Neutrophil (primary cell): ENCODE data around the gene FCN1.

ENCODE experiments used
- H3K27ac ChIP-seq: fragments of 200-600 bp; sonication (generic); 2 replicates; pipeline ENCODE4 v1.5.1; 2016; ENCODE audit warnings: mild to moderate bottlenecking, moderate library complexity
- H3K27me3 ChIP-seq: fragments of 200-600 bp; sonication (generic); 2 replicates; pipeline ENCODE4 v1.6.0; 2016; ENCODE audit warnings: mild to moderate bottlenecking
- H3K36me3 ChIP-seq: fragments of 200-600 bp; sonication (generic); 2 replicates; pipeline ENCODE4 v1.5.1; 2017
- H3K4me1 ChIP-seq, 2 experiments: fragments of 200-600 bp in 1 of 2; sonication (generic) in 1 of 2; 1 replicate in 1 of 2; 2 replicates in 1 of 2; pipeline versions ENCODE4 v1.5.1 to v1.6.1; 2013 to 2016; ENCODE audit warnings: low read depth in 1 of 2, low read length in 1 of 2, mild to moderate bottlenecking in 1 of 2, moderate library complexity in 1 of 2; ENCODE audit not compliant: control insufficient read depth in 1 of 2, insufficient read depth in 1 of 2
- H3K4me3 ChIP-seq, 2 experiments: fragments of 200-600 bp in 1 of 2; sonication (generic) in 1 of 2; 1 replicate in 1 of 2; 2 replicates in 1 of 2; pipeline ENCODE4 v1.5.1; 2013 to 2016; ENCODE audit warnings: low read depth in 1 of 2, low read length in 1 of 2, mild to moderate bottlenecking in 1 of 2, moderate library complexity in 1 of 2
- H3K9me3 ChIP-seq: fragments of 200-600 bp; sonication (generic); 2 replicates; pipeline ENCODE4 v1.5.1; 2016
- TF ChIP-seq, protein P1 (sequence below): fragments of 200-600 bp; sonication (generic); IDR thresholded peaks from 2 replicates; pipeline ENCODE4 v1.5.1; 2016; ENCODE audit warnings: antibody characterized with exemption

FCN1 gene

DNA sequence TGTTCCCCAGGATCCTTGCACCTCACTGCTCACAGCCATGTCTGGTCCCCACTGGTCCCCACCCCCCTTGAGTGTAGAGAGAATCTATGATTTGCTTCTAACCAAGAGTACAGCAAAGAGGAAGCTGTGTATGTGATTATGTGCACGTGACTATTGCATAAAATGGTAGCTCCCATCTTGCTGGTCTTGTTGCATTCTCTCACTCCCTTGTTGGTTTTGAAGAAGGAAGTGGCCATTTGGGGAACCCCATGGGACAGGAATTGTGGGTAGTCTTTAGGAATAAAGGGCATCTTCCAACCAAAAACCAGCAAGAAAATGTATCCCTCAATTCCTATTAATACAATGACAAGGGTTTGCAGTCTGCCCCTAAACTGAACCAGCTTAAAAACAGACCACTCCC, 42.3 kb downstream of the FCN1 start:
- Histone ChIP-seq H3K36me3 (no peaks in the 10 kb centered on the region), H3K9me3 (no peaks in the 10 kb centered on the region), H3K4me1 (peaks cover 6% of the 10 kb centered on the region in 2 experiments), H3K27me3 (peaks cover 14% of the 10 kb centered on the region), H3K4me3 (no peak overlapping the region), H3K27ac (no peak overlapping the region)
- TF ChIP-seq, protein P1, sequence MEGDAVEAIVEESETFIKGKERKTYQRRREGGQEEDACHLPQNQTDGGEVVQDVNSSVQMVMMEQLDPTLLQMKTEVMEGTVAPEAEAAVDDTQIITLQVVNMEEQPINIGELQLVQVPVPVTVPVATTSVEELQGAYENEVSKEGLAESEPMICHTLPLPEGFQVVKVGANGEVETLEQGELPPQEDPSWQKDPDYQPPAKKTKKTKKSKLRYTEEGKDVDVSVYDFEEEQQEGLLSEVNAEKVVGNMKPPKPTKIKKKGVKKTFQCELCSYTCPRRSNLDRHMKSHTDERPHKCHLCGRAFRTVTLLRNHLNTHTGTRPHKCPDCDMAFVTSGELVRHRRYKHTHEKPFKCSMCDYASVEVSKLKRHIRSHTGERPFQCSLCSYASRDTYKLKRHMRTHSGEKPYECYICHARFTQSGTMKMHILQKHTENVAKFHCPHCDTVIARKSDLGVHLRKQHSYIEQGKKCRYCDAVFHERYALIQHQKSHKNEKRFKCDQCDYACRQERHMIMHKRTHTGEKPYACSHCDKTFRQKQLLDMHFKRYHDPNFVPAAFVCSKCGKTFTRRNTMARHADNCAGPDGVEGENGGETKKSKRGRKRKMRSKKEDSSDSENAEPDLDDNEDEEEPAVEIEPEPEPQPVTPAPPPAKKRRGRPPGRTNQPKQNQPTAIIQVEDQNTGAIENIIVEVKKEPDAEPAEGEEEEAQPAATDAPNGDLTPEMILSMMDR = no peak

DNA sequence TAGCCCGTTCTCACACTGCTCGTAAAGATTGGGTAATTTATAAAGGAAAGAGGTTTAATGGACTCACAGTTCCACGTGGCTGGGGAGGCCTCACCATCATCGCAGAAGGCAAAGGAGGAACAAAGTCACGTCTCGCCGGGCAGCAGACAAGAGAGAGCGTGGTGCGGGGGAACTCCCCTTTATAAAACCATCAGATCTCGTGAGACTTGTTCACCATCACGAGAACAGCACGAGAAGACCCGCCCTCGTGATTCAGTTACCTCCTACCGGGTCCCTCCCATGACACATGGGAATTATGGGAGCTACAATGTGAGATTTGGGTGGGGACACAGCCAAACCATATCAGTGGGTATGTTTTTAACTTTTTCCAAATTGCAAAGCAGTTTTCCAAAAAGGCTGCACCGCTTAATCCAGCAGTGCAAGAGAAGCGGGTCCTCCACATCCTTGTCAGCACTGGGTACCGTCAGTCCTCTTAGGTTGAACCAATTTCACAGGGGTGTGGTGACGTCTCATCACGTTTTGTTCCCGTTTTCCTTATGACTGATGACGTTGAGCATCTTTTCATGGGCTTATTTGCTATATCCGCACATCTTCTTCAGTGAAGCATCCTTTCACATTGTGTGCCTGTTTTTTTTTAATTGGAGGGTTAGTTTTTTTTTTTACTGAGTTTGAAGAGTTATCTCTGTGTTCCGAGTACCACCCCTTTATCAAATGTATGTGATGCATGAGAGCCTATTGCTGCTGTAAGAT, 45.1 kb downstream of the FCN1 start:
- no peaks in the 10 kb centered on the region for H3K36me3 ChIP-seq
- H3K27ac ChIP-seq = no peak overlapping the region
- no peak overlapping the region for H3K4me3 ChIP-seq
- peaks cover 6% of the 10 kb centered on the region in 2 experiments for H3K4me1 ChIP-seq
- no peaks in the 10 kb centered on the region for H3K9me3 ChIP-seq
- TF ChIP-seq, protein P1 = no peak
- peaks cover 14% of the 10 kb centered on the region for H3K27me3 ChIP-seq

DNA sequence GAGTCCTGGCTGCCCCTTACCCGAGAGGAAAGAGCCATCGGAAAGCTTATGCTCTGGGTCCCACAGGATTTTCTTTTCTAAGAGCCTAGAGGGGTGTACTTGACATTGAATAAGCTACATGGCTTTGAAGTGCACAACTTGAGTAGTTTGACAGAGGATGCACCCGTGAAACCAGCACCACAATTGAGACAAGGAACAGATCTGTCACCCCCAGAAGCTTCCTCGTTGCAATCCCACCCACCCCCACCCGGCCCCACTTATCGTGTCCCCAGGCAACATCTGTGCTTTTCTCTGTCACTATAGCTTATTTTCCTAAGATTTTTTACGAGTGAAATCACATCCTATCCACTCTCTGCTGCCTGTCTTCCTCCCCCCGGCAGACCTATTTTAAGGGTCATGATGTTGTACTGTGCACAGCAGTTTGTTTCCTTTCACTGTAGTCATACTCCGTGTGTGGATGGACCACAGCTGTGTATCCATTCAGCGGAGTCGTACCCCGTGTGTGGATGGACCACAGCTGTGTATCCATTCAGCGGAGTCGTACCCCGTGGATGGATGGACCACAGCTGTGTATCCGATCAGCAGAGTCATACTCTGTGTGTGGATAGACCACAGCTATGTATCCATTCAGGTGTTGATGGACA, 45.9 kb downstream of the FCN1 start:
- H3K36me3 ChIP-seq = no peaks in the 10 kb centered on the region
- H3K27me3 ChIP-seq = peaks cover 14% of the 10 kb centered on the region
- H3K4me1 ChIP-seq = peaks cover 6% of the 10 kb centered on the region in 2 experiments
- no peak overlapping the region for H3K4me3 ChIP-seq
- TF ChIP-seq, protein P1 = no peak
- H3K27ac ChIP-seq = no peak overlapping the region
- H3K9me3 ChIP-seq = no peaks in the 10 kb centered on the region

DNA sequence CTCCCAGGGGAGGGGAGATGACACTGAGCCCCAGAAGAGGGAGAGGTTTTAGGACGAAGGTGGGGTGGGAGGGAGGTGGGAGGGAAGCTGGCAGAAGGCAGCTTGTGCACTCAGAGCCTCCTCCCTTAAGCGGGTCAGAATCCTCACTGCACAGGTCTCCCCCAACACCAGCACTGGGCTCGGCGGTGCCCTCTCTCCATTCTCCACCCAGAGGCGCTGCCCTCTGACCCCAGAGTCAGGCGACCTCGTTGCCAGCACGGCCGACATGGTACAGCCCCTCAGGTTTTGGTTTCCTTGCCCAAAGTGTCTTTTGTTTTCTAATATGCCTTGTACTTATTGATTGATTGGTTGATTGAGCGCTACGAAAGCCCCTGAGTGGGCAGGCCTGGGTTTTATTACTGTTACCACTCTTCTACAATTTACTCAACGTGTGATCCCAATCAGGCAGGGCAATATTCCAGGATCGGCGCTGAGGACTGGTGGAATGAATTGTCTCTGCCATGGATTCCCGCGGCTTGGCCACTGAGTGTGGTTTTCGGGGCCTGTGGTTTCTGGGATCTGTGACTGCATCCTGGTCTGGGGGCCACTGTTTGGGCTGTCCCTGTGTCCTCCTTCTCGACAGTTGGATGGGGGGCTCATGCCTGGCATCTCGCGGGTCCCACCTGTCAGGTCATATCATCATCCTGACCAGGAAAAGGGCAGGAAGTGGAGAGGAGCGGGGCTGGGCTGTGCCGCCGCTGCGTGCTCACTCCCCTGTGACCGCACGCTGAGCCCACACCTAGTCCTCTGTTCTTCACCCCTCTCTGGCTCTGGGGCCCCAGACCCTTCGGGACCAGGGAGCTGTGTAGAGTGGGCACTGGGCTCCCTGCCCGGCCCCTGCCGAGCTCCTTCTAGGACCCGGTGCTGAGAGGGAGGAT, 46.7 kb downstream of the FCN1 start:
- H3K27me3 ChIP-seq = peaks cover 14% of the 10 kb centered on the region
- H3K4me3 ChIP-seq = no peak overlapping the region
- no peak overlapping the region for H3K27ac ChIP-seq
- peaks cover 6% of the 10 kb centered on the region in 2 experiments for H3K4me1 ChIP-seq
- no peaks in the 10 kb centered on the region for H3K9me3 ChIP-seq
- H3K36me3 ChIP-seq = no peaks in the 10 kb centered on the region
- TF ChIP-seq, protein P1 = no peak

DNA sequence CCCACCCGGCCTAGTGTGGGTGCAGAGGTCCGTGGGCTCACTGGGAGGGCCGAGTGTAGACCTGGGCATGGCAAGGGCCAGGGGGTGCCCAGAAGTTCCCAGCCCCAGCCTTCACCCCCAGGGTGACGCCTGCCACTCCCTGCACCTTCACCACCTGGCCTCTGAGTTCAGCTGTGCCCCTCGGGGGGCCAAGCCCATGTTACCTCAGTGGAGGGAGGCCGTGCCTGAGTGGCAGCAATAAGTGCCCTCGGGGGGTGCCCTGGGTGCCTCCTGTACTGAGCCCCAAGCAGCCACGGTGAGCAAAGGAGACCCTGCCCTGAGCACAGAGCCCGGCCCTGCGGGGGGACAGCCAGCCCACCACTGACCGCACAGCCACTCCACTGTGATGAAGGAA, 47.4 kb downstream of the FCN1 start:
- Histone ChIP-seq H3K27ac (no peak overlapping the region), H3K9me3 (no peaks in the 10 kb centered on the region), H3K27me3 (peaks cover 14% of the 10 kb centered on the region), H3K36me3 (no peaks in the 10 kb centered on the region), H3K4me3 (no peak overlapping the region), H3K4me1 (peaks cover 2 to 4% of the 10 kb centered on the region in 2 experiments)
- TF ChIP-seq, protein P1 = no peak
